T1000 (cell line): Measurements from ENCODE around the gene COQ2.

Experiments
- DNase-seq: peaks from one replicate; lab custom pipeline; 2025; ENCODE audit warnings: mixed read lengths; lab: John Stamatoyannopoulos, UW

Gene COQ2

DNA sequence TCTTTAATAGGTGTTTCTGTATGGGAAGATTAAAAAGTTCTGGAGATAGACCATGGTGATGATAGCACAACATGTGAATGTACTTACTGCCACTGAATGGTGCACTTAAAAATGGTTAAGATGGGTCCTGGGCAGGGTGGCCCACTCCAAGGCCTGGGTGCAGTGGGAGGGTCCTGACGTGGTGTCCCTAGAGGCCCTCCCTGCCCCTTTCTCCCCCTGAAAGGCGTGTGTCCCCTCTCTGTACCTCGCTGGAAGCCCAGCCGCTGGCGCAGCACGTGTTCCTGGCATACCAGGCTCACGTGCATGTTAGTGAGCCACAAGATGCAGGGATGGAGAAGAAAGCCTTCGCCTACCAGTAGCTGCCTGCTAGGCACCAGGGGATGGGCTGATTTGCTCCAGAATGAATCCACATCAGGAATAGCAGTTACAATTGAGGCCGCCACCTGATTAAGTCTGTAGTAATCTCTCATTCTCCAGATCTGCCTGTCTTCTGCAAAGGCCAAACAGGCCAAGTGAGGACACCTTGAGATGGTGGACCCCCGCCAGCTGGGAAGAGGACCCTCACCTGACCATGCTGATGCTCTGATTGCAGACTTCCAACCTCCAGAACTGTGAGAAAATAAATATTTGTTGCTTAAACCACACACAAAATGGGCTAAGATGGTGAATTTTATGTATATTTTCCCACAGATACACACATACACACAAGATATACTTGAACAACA, 67.5 kb downstream of the COQ2 start:
- DNase-seq = no peak

- DNase-seq = no peak
Measured at GRCh38 chr4:83214079-83214478, 70.5 kb downstream of the COQ2 start.
